ENCODE data around the gene FOXR1. TPM values are rescaled to one million over a fixed set of nuclear protein-coding genes. Genes with fewer than 3 reads are reported as not detected.
"Not testable (repeated sequence)": the region's sequence is repeated elsewhere in the genome, so short reads cannot be mapped to it uniquely, and the experiment has no call there.

FOXR1 gene
- total RNA-seq, 2 experiments from 2014 or later: not detected

GRCh38 chr11:118975771-118976709 is 4.5 kb downstream of the FOXR1 start:
- H3K9me3 Mint-ChIP-seq: no peaks in the 10 kb centered on the region

GRCh38 chr11:118979434-118979833 is 7.9 kb downstream of the FOXR1 start:
- DNase-seq: no peak
- intact Hi-C loops (cut with micrococcal nuclease): no loop called here
- ChIA-PET CTCF (no interaction called here), POLR2A (no interaction called here)
- H3K9me3 Mint-ChIP-seq: no peaks in the 10 kb centered on the region
- H3K27me3 Mint-ChIP-seq: peaks cover 10% of the 10 kb centered on the region
- no peak overlapping the region for H3K4me3 Mint-ChIP-seq
- no peak overlapping the region for H3K27ac Mint-ChIP-seq
- no peaks in the 10 kb centered on the region for H3K4me1 Mint-ChIP-seq (ENCODE audit: low read depth)
- H3K36me3 Mint-ChIP-seq: no peaks in the 10 kb centered on the region

More at GRCh38 chr11:118975771-118976709, 4.5 kb downstream of the FOXR1 start:
- Mint-ChIP-seq H3K4me1 (ENCODE audit: low read depth) (no peaks in the 10 kb centered on the region), H3K27me3 (peaks cover 13% of the 10 kb centered on the region), H3K27ac (no peak overlapping the region), H3K36me3 (no peaks in the 10 kb centered on the region), H3K4me3 (no peak overlapping the region)
- CTCF ChIA-PET: interaction anchor here (1.7 kb wide), 1 partner anchor 19 kb away, joined by 7 read pairs; the partner anchor contains the start of gene UPK2
- POLR2A ChIA-PET: no interaction called here
- no peak for DNase-seq
- intact Hi-C loops (cut with micrococcal nuclease): no loop called here

GRCh38 chr11:118980191-118980881 is 8.8 kb downstream of the FOXR1 start:
- Mint-ChIP-seq H3K36me3 (no peaks in the 10 kb centered on the region), H3K4me1 (ENCODE audit: low read depth) (no peaks in the 10 kb centered on the region), H3K27me3 (peaks cover 6% of the 10 kb centered on the region), H3K9me3 (no peaks in the 10 kb centered on the region), H3K27ac (no peak overlapping the region), H3K4me3 (no peak overlapping the region)
- no peak for DNase-seq
- ChIA-PET CTCF (no interaction called here), POLR2A (no interaction called here)
- intact Hi-C loops (cut with micrococcal nuclease): no loop called here

GRCh38 chr11:118984337-118984736 is 12.8 kb downstream of the FOXR1 start:
- intact Hi-C loops (cut with micrococcal nuclease); CTCF ChIA-PET; H3K27ac Mint-ChIP-seq; H3K27me3 Mint-ChIP-seq; DNase-seq; H3K9me3 Mint-ChIP-seq; POLR2A ChIA-PET; H3K36me3 Mint-ChIP-seq; H3K4me1 Mint-ChIP-seq (ENCODE audit: low read depth); H3K4me3 Mint-ChIP-seq: not testable (repeated sequence)

GRCh38 chr11:118984825-118985224 is 13.3 kb downstream of the FOXR1 start:
- POLR2A ChIA-PET: no interaction called here
- no peak overlapping the region for H3K4me3 Mint-ChIP-seq
- H3K36me3 Mint-ChIP-seq: no peaks in the 10 kb centered on the region
- intact Hi-C loops (cut with micrococcal nuclease): no loop called here
- no peak overlapping the region for H3K27ac Mint-ChIP-seq
- CTCF ChIA-PET: no interaction called here
- no peaks in the 10 kb centered on the region for H3K27me3 Mint-ChIP-seq
- DNase-seq: no peak
- no peaks in the 10 kb centered on the region for H3K4me1 Mint-ChIP-seq (ENCODE audit: low read depth)
- H3K9me3 Mint-ChIP-seq: no peaks in the 10 kb centered on the region

- ChIA-PET CTCF (no interaction called here), POLR2A (no interaction called here)
- DNase-seq: no peak
- Mint-ChIP-seq H3K9me3 (no peaks in the 10 kb centered on the region), H3K27ac (no peak overlapping the region), H3K36me3 (peaks cover 1% of the 10 kb centered on the region), H3K27me3 (no peaks in the 10 kb centered on the region), H3K4me1 (ENCODE audit: low read depth) (no peaks in the 10 kb centered on the region), H3K4me3 (no peak overlapping the region)
- intact Hi-C loops (cut with micrococcal nuclease): no loop called here
Observed at GRCh38 chr11:118988280-118988679, 16.7 kb downstream of the FOXR1 start.

GRCh38 chr11:118991486-118992038 is 20.0 kb downstream of the FOXR1 start:
- H3K4me3 Mint-ChIP-seq; H3K27me3 Mint-ChIP-seq; intact Hi-C loops (cut with micrococcal nuclease); H3K36me3 Mint-ChIP-seq; DNase-seq; H3K27ac Mint-ChIP-seq; H3K4me1 Mint-ChIP-seq (ENCODE audit: low read depth); POLR2A ChIA-PET; H3K9me3 Mint-ChIP-seq; CTCF ChIA-PET: not testable (repeated sequence)

GRCh38 chr11:118996926-118997626 is 25.5 kb downstream of the FOXR1 start:
- intact Hi-C loops (cut with micrococcal nuclease): loop anchor here (1.0 to 5.0 kb wide), 2 partner anchors 69 to 205 kb away; partner anchors contain the start of gene DDX6
- CTCF ChIA-PET: interaction anchor here (0.8 to 1.8 kb wide), 7 partner anchors 19 to 307 kb away, joined by 3 to 7 read pairs (median 3); partner anchors contain the start of genes RPS25 and TRAPPC4

GRCh38 chr11:118997627-118998387 is 26.2 kb downstream of the FOXR1 start, which contains the start of gene CENATAC:
Gene CENATAC (plus strand): TSS chr11:118998138. CDS start chr11:118998198, 60 bp downstream.
- peak within 1 kb of the TSS; percentile 94 for H3K27ac Mint-ChIP-seq
- H3K27me3 Mint-ChIP-seq: no peaks in the 10 kb centered on the region
- POLR2A ChIA-PET: interaction anchor here (0.5 to 2.2 kb wide), 13 partner anchors 14 to 207 kb away, joined by 3 to 23 read pairs (median 5); partner anchors contain the start of genes BCL9L, DDX6, DPAGT1 and RPS25
- no peaks in the 10 kb centered on the region for H3K9me3 Mint-ChIP-seq
- peak; percentile 98 for DNase-seq
- intact Hi-C loops (cut with micrococcal nuclease): loop anchor here (1.0 to 5.0 kb wide), 5 partner anchors 20 to 694 kb away; partner anchors contain the start of genes CD3E, DDX6, RPS25 and SLC37A4
- CTCF ChIA-PET: interaction anchor here (0.8 to 1.8 kb wide), 7 partner anchors 18 to 308 kb away, joined by 3 to 7 read pairs (median 3); partner anchors contain the start of genes RPS25 and TRAPPC4
- H3K36me3 Mint-ChIP-seq: peaks cover 35% of the 10 kb centered on the region
- H3K4me3 Mint-ChIP-seq: peak within 1 kb of the TSS; percentile 88
- peaks cover 28% of the 10 kb centered on the region for H3K4me1 Mint-ChIP-seq (ENCODE audit: low read depth)

More at GRCh38 chr11:118996926-118997626, 25.5 kb downstream of the FOXR1 start:
- Mint-ChIP-seq H3K4me1 (ENCODE audit: low read depth) (peaks cover 28% of the 10 kb centered on the region), H3K4me3 (peak overlapping the region; percentile 88), H3K27me3 (no peaks in the 10 kb centered on the region), H3K36me3 (peaks cover 32% of the 10 kb centered on the region), H3K27ac (peak overlapping the region; percentile 94), H3K9me3 (no peaks in the 10 kb centered on the region)
- POLR2A ChIA-PET: interaction anchor here (0.5 to 2.2 kb wide), 12 partner anchors 18 to 207 kb away, joined by 3 to 23 read pairs (median 5); partner anchors contain the start of genes BCL9L, DDX6, DPAGT1 and RPS25
- peak; percentile 72 for DNase-seq

GRCh38 chr11:118998388-118998717 is 26.8 kb downstream of the FOXR1 start:
- DNase-seq: no peak
- Mint-ChIP-seq H3K36me3 (peaks cover 39% of the 10 kb centered on the region), H3K4me1 (ENCODE audit: low read depth) (peaks cover 28% of the 10 kb centered on the region), H3K9me3 (no peaks in the 10 kb centered on the region), H3K27me3 (no peaks in the 10 kb centered on the region), H3K27ac (peak overlapping the region; percentile 94), H3K4me3 (peak overlapping the region; percentile 88)
- ChIA-PET POLR2A (interaction anchor here (0.7 to 2.2 kb wide), 5 partner anchors 14 to 87 kb away, joined by 3 to 23 read pairs (median 5); partner anchors contain the start of genes RPS25 and TRAPPC4), CTCF (interaction anchor here (0.7 to 1.8 kb wide), 4 partner anchors 19 to 108 kb away, joined by 3 to 7 read pairs (median 6); partner anchors contain the start of gene RPS25)
- intact Hi-C loops (cut with micrococcal nuclease): loop anchor here (1.0 to 5.0 kb wide), 4 partner anchors 20 to 694 kb away; partner anchors contain the start of genes CD3E, DDX6, RPS25 and SLC37A4
